HUDEP-2 (cell line): ENCODE data around the gene HNF1A.
A peak's percentile ranks its signal among the peaks of the same experiment; 100 is the strongest.

Experiments used
- DNase-seq, 76 experiments: peaks; one replicate each; lab custom pipeline; 2025; ENCODE audit not compliant: unreplicated experiment in 76 of 76; lab: John Stamatoyannopoulos, UW

The HNF1A gene

DNA sequence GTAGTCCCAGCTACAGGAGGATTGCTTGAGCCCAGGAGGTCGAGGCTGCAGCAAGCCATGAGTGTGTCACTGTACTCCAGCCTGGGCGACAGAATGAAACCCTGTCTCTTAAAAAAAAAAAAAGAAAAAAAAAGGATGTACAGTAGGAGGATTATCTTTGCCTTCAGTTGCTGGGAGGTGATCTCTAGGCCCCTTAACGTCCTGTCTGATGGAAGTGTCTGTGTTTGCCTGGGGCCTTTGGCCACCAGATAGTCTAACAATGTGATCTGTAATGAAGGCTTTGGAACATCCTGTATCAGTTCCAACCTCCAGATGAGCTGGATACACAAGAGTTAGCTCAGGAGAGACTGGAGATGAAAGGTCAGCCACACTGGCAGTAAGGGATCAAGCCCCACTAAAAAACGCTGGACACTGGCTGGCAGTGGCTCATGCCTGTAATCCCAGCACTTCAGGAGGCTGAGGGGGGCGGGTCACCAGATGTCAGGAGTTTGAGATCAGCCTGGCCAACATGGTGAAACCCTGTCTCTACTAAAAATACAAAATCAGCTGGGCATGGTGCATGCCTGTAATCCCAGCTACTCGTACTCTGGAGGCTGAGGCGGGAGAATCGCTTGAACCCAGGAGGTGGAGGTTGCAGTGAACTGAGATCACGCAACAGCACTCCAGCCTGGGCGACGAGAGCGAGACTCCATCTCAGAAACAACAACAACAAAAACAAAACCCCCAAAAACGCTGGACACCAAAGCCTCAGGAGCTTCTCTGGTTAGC is 19.0 kb upstream of the HNF1A start:
- peak in 11 of 76 experiments; percentile 5 to 27 (median 15) for DNase-seq

DNA sequence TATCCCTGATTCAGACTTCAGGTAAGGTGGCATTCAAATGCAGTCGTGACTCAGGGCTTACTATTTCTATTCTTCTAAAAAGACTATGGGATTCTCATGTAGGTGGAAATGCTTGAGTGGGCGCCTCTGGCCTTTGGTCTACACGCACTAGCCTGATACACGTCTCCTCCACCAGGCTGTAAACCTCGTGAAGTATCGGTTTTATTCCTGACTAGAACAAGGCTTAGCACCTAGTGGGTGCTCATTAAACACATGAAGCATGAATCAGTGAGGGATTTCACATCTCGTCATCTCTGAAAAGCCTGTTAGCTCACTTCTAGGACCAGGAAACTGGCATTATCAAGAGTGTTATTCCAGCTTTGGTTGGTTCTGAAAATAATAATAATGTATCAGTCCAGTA is 17.7 kb upstream of the HNF1A start:
- DNase-seq, result no peak

DNA sequence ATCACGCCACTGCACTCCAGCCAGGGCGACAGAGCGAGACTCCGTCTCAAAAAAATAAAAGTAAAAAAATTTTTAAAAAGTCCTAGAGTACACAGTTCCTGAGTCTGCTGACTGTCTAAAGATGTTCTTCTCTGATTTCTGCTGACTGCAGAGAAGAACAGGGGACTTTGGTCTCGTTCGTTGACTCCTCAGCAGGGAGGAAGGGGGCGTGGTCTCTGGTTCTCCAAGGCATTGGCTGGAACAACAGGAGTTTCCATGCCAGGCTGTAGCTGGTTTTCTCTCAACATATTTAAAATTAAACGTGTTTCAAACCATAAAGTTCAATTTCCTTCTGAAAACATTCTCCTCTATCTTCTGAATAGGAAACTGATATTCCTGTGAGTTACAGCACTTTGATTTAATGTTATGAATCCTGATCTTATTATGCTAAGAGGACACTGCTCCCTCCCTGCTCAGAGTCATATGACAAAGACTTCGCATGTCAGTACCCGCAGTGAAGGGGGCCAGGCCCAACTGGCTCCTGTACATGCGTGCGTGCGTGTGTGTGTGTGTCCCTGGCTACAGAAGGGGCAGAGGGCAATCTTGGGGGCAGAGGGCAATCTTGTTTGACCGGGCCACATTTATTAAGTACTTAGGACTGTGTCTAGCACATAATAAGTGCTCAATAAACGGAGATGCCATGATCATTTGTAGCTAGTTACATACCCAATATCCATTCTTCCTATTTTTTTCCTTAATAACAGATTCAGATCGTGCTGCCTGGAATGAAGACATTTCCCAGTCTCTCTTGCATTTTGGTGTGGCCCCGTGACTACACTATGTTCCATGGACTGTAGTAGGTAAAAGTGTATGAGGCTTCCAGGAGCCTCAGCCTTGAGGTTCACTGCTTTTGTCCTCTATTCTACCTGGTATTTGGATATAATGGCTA is 16.5 kb upstream of the HNF1A start:
- no peak for DNase-seq

DNA sequence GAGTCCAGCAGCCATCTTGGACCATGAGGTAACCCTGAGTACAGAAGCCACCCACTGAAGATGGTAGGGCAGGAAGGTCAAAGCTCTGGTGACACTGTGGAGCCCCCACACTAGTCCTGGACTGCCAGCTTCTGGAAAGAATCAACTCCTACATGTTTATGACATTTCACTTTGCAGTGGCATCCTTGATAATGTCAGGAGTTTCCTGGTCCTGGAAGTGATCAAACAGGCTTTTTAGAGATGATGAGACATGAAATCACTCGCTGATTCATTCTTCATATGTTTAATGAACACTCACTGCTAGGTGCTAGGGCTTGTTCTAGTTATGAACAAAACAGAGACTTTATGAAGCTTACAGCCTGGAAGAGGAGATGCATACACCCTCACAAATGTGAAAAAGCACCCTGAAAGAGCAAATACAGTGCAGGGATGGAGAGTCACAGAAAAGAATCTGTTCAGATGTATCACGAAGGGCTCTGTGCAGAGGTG is 15.8 kb upstream of the HNF1A start:
- DNase-seq, result no peak

DNA sequence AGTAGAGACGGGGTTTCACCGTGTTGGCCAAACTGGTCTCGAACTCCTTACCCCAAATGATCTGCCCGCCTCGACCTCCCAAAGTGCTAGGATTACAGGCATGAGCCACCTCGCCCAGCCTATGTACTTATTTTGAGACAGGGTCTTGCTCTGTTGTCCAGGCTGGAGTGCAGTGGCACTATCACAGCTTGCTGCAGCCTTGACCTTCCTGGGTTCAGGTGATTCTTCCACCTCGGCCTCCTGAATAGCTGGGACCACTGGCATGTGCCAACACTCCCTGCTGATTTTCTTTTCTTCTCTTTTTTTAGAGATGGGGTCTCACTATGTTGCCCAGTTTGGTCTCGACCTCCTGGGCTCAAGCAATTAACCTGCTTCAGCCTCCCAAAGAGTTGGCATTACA is 14.0 kb upstream of the HNF1A start:
- DNase-seq, result no peak

DNA sequence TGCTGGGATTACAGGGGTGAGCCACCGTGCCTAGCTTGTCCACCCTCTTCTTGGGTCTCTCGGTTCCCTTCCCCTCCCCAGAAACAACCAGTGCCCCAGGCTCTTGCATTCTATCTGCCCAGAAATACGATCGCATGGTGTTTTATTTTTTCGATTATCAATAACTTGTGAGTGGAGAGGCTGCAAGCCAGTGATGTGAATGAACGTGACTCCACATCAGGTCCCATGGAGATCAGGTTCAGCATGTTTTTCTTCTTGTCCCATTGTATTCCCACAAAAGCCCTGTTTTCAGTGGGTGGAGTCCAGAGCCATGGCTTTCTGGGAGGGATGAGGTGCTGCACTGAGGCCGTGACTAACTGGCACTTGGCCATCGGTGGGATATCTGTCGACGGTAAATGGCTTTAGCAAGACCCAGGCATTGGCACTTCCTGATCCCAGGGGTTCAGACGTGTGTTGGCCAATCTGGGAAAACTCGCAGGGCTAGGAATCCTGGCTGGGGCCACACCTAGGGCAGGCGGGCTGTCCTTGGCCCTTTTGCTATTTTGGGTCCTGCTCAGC is 12.7 kb upstream of the HNF1A start:
- no peak for DNase-seq

DNA sequence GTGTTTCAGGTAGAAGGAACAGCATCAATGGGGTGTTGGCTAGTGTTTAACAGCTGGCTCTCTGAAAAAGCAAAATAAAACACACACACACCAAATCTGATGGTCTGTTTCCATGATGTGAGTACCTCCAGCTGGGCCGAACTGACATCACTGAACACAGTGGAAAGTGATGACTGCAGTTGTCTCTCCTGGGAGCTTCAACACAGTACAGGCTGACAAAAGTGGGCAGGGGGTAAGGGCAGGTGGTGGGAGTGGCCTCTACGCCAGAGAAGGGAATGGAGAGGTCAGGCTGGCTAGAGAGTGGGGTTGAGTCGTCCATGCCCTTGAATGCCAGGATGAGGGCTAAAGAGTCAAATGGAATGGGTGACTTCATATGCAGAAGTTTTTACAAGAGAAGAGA is 8.0 kb upstream of the HNF1A start:
- no peak for DNase-seq

DNA sequence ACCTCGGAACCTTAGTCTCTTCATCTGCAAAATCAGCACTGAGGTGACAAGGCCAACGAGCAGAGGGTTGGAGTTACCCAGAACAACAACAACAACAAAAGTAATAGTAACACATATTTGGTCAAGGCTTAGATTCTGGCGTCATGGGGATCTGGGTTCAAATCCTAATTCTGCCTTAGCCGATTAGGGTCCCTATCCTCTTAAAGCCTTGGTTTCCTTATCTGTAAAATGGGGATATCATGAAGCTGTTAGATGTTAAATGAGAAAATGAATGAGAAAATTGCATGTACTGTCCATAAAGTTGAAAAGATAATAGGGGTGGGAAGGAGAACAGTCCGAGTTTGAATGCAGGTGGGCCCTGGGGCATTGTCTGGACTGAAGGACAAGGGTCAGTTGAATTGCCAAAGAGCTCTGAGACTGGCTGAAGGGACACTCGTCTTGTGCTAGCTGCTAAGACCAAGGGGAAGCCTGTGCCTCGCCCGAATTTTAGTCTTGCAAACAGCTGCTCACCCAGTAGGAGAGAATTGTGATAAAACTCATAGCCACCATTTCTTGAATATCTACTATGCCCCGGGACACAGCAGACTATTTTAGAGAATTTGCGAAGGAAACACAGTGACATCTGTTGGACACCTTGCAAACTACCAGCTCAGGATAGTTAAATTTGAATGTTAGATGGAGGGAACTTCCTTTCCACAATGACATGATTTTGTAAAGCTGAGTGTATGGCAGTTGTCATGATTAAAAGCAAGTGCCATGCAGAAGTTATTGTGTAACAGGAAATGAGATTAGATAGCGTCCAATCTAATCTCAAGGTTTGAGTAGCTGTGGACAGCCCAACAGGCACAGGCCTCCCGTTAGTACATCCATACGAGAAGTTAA is 6.8 kb upstream of the HNF1A start:
- peak in 38 of 76 experiments; percentile 2 to 75 (median 46) for DNase-seq

DNA sequence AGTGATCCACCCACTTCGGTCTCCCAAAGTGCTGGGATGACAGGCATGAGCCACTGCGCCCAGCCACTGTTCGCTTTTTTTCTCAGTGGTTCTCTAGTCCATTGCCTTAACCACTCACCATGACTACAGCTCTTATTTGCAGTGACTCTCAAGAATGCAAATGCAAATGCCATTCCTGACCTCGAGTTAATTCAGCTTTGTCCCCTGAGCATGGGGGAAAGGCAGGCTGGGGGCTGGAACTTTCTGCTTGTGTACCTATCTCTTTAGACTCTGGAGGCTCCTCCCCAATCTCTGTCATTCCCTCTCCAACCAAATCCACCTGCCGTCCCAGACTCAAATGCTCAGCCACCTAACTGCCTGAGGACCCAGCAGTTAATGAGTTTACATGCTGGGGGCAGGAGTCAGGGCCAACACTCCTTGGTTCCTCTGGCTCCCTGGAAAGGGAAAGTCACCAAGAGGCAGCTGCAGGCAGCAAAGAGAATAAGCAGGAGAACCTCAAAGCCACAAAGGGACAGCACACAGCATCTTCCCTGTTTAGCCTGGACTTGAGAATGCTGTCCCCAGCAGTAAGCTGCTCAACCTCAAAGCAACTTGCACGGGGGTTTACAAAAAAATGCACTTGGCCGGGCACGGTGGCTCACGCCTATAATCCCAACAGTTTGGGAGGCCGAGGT is 5.3 kb upstream of the HNF1A start:
- no peak for DNase-seq

DNA sequence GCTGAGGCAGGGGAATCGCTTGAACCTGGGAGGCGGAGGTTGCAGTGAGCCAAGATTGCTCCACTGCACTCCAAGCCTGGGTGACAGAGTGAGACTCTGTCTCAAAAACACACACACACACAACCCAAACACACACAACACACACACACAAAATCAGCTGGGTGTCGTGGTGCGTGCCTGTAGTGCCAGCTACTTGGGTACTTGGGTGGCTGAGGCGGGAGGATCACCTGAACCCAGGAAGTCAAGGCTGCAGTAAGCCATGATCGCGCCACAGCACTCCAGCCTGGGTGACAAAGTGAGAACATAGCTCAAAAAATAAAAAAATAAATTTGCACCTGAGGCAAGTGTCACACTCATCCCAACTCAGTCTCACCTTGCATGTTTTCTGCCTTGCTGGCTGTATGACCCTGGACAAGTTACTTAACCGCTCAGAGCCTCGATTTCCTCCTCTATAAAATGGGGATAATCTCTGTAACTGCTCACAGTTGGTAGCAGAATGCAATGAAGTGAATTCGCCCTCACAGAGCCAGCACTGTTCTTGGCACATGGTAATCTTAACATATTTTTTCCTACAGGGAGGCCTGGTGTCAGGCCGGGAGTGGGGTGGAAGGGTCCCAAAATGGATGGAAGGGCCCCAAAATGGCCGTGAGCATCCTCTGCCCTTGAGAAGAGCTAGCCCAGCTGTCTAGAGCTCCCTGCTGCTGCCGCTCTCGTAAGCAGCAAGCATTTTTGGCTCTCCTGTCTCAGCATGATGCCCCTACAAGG is 630 bp upstream of the HNF1A start:
- no peak for DNase-seq

DNA sequence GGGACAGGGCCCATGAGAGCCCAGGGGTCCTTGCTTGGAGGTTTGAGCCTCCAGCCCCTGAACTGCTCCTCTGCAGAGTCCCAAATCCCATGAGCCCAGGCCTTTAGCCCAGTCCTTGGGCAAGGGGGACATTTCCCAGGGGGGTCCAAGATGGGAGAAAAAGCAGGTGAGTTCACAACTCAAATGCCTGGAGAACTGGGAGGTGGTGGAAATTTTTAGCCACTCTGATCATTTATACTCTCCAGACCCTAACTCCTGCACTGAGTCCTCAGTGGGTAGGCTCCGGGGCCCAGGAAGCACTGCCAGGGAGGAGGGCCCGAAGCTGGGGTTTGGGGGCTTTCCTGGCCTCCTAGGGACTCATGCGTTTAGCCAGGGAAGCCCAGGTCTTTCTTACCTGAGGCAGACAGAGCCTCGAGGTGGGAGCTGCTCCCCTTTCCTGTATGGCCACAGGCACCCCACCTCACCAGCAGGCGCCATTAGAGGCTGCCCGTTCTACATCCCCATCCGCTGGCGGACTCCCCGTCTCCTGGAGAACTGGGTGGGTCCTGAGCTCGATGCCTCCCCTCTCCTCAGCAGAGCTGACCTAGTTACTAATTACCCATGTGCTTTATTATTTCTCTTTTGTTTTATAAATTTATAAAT is 998 bp downstream of the HNF1A start:
- DNase-seq, result no peak

DNA sequence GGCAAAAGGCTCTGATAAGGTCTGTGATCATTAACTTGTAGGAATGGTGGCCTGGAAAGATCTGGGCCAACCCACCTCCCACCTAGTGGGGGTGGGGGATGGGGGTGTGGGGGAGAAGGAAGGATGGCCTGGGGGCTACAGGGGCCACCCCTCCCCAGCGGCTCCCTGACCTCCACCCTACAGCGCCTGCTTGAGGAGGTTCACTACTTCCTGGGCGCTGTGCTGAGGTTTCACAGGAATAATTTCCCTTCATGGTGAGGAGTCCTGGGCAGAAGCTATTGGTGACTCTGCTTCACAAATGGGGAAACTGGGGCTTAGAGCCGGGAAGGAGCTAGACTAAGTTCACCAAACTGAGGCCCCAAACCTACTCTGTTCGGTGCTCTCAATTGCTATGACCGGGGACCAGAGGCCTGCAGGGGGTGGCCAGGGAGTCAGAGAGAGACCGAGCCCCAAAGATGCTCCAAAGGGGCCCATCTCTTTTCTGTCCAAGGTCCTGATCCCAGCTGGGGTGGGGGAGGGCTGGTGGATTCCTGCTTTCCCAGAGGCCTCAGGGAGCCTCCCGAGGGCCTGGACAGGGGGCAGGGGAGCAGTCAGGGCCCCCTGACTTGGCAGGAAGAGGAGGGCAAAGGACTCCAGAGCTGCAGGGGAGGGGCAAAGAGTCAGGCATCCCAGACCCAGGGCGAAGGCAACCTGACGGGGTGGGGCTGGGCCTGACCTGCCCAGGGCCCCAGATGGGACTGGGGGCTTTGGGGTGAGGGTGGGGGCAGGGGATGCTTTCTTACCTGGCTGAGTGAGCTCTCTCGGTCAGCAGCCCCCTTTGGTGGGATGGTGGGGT is 1.7 kb downstream of the HNF1A start:
- DNase-seq, result no peak

DNA sequence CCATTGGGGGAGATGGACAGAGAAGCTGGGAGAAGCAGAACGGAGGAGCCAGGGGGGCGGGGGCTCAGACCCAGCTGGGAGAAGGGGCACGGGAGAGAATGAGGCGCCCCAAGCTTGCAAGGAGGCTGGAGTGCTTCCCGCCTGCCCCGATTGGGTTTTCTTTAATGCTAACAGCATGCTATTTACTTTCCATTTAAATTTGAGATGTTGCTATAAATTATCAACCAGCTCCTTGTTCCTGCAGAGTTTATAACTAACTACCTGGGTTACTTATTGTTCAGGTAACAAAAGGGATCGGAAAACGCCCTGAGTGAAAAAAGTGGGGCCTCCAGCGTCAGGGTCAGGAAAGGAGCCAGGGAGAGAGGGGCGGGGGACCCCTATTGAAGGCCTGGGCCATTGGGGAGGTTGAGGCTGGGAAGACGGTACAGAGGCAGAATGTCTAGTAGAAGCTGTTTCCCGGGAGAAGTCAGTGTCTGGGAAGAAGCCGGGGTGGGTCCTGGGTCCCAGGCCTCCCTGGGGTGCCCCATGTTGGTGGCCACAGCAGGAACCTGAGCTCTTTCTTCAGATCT is 2.5 kb downstream of the HNF1A start:
- DNase-seq, result no peak

DNA sequence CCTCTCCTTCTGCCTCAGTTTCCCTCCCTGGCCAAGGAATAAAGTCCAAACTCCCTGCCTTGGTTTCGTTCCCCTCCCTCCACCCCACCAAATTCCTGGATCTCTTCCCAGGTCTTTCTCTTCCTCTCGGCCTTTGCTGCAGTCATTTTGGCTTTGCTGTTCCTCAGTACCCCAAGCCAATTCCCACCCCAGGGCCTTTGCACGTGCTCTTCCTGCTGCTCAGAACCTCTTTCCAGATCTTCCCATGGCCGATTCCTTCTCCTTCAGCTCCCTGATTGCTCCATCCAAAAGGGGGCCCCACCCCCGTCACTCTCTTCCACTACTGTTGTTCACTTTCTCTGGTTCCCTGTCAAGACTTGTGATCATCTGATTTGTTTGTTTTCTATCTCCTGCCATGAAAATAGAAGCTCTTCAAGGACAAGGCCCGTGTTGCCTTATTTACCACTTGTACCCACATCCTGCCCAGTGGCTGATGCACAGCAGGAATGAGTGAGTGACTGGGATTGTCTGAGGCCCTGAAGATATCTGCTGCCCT is 3.1 kb downstream of the HNF1A start:
- no peak for DNase-seq

DNA sequence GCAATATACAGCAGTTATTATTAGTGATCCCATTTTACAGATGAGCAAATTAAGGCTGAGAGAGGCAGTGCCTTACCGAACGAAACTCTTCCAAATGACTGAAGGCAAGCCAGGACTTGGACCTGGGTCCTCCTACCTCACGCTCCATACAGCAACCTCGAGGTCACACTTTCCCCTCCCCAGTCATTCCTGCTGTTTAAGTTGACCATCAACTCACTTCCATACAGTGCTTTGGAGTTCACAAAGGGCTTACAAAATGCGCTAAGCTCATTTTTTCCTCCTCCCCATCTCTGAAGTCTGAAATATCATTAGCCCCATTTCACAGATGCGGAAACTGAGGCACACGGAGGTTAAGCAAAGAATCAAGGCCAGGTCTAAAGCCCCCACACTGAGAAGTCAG is 4.3 kb downstream of the HNF1A start:
- DNase-seq, result no peak

DNA sequence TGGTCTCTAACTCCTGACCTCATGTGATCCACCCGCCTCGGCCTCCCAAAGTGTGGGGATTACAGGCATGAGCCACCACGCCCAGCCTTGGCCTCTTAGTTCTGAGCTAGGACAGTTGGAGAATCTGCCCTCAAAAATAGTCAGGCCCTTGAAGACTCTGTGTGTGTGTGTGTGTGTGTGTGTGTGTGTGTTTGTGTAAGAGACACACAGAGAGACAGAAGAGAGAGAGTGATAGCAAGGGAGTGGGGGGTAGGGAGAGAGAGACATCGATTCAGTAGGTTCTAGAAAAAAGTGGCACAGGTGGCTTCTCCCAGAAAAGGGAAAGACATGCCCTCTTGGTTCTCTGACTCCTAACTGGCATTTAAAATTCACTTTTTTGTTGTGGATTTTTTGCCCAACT is 5.4 kb downstream of the HNF1A start:
- DNase-seq, result peak in 1 of 76 experiments; percentile 9

DNA sequence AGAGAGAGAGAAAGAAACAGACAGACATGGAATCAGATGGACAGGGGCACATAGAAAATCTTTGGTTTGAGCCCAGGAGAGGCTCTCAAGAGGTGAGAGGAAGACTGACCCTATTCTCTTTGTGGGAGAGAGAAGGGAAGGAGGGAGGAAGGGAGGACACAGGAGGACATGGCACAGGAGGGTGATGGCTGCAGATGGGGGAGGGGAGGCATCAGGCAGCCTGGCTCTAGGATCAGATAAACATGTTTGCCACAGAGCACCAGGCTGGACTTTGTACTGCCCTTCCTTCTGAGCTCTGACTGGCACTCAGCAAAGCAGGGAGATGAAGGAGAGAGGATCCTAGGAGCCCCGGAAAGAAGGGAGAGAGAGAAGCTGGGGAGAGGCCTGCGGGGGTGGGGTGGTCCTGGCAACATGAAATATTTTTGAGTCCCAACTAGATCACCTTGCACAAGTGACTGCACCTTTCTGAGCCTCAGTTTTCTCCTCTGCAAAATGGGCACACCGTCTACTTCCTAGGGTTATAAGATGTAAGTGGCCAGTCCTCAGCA is 6.1 kb downstream of the HNF1A start:
- no peak for DNase-seq
